ENCODE results near the gene TGFA. TPM values are rescaled to one million over a fixed set of nuclear protein-coding genes. Genes with fewer than 3 reads are reported as not detected.

The TGFA gene
- total and polyA plus RNA-seq, 9 donors = 0.08 to 8.7 (median 1.2) TPM

GRCh38 chr2:70498054-70498453 is 55.6 kb downstream of the TGFA start:
- Histone ChIP-seq H3K4me3 (no peak overlapping the region), H3K4me1 (ENCODE audit: insufficient read depth) (no peaks in the 10 kb centered on the region), H3K36me3 (no peaks in the 10 kb centered on the region), H3K9me3 (no peaks in the 10 kb centered on the region), H3K27me3 (no peaks in the 10 kb centered on the region), H3K27ac (no peak overlapping the region)
- intact Hi-C loops (cut with DNase I) = no loop called here
- no peak for DNase-seq
- TF ChIP-seq EP300 (IDR thresholded peaks at IDR 0.05) (no peak), CTCF (IDR thresholded peaks at IDR 0.05) (no peak), POLR2A (IDR thresholded peaks at IDR 0.05) (no peak)

DNA sequence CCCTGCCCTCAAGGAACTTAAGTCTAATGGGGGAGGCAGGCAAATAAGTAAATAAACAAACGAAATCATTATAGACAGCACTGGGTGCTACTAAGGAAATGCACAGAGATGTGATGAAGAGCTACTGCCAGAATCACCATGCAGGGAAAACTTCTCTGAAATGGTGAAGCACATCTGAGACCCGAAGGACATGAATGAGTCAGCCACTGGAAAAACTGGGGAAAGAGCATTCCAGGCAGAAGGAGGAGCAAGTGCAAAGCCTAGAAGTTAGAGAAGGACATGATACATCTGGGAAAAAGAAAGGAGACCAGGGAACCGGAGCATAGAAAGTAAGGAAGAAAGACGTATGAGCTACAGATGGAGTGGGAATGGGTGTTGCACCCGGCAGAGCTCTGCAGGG is 56.8 kb downstream of the TGFA start:
- no peak overlapping the region for H3K27ac ChIP-seq
- no peaks in the 10 kb centered on the region for H3K36me3 ChIP-seq
- no peak for DNase-seq
- H3K4me1 ChIP-seq (ENCODE audit: insufficient read depth) = no peaks in the 10 kb centered on the region
- no peak for TF ChIP-seq EP300 (IDR thresholded peaks at IDR 0.05)
- TF ChIP-seq POLR2A (IDR thresholded peaks at IDR 0.05) = no peak
- no peak for TF ChIP-seq CTCF (IDR thresholded peaks at IDR 0.05)
- no peaks in the 10 kb centered on the region for H3K27me3 ChIP-seq
- no peaks in the 10 kb centered on the region for H3K9me3 ChIP-seq
- intact Hi-C loops (cut with DNase I) = no loop called here
- 42 to 49% (median 45%) methylated on average over 5 of the region's 5 CpGs for WGBS, 3 donors
- no peak overlapping the region for H3K4me3 ChIP-seq

GRCh38 chr2:70494293-70494886 is 59.2 kb downstream of the TGFA start:
- Histone ChIP-seq H3K27ac (no peak overlapping the region), H3K36me3 (no peaks in the 10 kb centered on the region), H3K9me3 (no peaks in the 10 kb centered on the region), H3K4me3 (no peak overlapping the region), H3K27me3 (no peaks in the 10 kb centered on the region), H3K4me1 (ENCODE audit: insufficient read depth) (no peaks in the 10 kb centered on the region)
- intact Hi-C loops (cut with DNase I) = no loop called here
- TF ChIP-seq CTCF (IDR thresholded peaks at IDR 0.05) (no peak), POLR2A (IDR thresholded peaks at IDR 0.05) (no peak), EP300 (IDR thresholded peaks at IDR 0.05) (no peak)
- WGBS, 3 donors = 53 to 67% (median 60%) methylated on average over 3 of the region's 3 CpGs
- DNase-seq = no peak

- Histone ChIP-seq H3K4me1 (ENCODE audit: insufficient read depth) (no peaks in the 10 kb centered on the region), H3K27me3 (no peaks in the 10 kb centered on the region), H3K36me3 (no peaks in the 10 kb centered on the region), H3K27ac (no peak overlapping the region), H3K9me3 (no peaks in the 10 kb centered on the region), H3K4me3 (no peak overlapping the region)
- 50 to 61% (median 55%) methylated on average over 5 of the region's 5 CpGs for WGBS, 3 donors
- TF ChIP-seq CTCF (IDR thresholded peaks at IDR 0.05) (no peak), EP300 (IDR thresholded peaks at IDR 0.05) (no peak), POLR2A (IDR thresholded peaks at IDR 0.05) (no peak)
- intact Hi-C loops (cut with DNase I) = no loop called here
- no peak for DNase-seq
Measured at GRCh38 chr2:70490381-70490780, 63.2 kb downstream of the TGFA start.
